Activated CD8-positive, alpha-beta T cell treated with anti-CD3 and anti-CD28 coated beads for 36 hours (primary cell): Measurements from ENCODE around the gene RFLNA. TPM values are rescaled to one million over a fixed set of nuclear protein-coding genes. Genes with fewer than 3 reads are reported as not detected.

Source experiments
- ATAC-seq: fragments of 200-7000 bp; cut with Tn5 transposase; one replicate; pipeline ENCODE4 v1.10.0; 2021; ENCODE audit warnings: mild to moderate bottlenecking, moderate library complexity
- CTCF ChIA-PET: fragments of 350-600 bp; sonication (Branson Sonifier 250); formaldehyde crosslinking; loops from one replicate; lab custom pipeline; 2021; ENCODE audit warnings: antibody characterized with exemption; lab: Charles Lee
- POLR2A ChIA-PET: fragments of 350-600 bp; sonication (Branson Sonifier 250); formaldehyde crosslinking; loops from one replicate; lab custom pipeline; 2021; ENCODE audit warnings: antibody characterized with exemption; lab: Charles Lee
- DNase-seq: peaks from one replicate; pipeline ENCODE4 v3.0.0-alpha.2; 2020
- H3K27ac Mint-ChIP-seq: one replicate; pipeline ENCODE4 v1.8.0; 2021; ENCODE audit warnings: mild to moderate bottlenecking, mixed read lengths
- H3K27me3 Mint-ChIP-seq: one replicate; pipeline ENCODE4 v1.8.0; 2021; ENCODE audit warnings: mixed read lengths
- H3K36me3 Mint-ChIP-seq: one replicate; pipeline ENCODE4 v1.8.0; 2021; ENCODE audit warnings: low read depth, mixed read lengths
- H3K4me1 Mint-ChIP-seq: one replicate; pipeline ENCODE4 v1.8.0; 2021; ENCODE audit warnings: low read depth, mixed read lengths
- H3K4me3 Mint-ChIP-seq: one replicate; pipeline ENCODE4 v1.8.0; 2021; ENCODE audit warnings: mild to moderate bottlenecking, moderate library complexity, mixed read lengths
- H3K9me3 Mint-ChIP-seq: one replicate; pipeline ENCODE4 v1.8.0; 2021; ENCODE audit warnings: mixed read lengths
- intact Hi-C: fragments of 100-400 bp; cut with micrococcal nuclease; formaldehyde crosslinking; loops from one replicate; pipeline ENCODE4 v1.10.0; 2022
- total RNA-seq, 2 experiments: library from RNA; stranded (reverse); gene quantifications; one replicate each; pipeline ENCODE4 v1.2.3, GENCODE V29; 2021
- TF ChIP-seq, protein P1 (sequence below): fragments of 200-600 bp; IDR thresholded peaks from one replicate; pipeline ENCODE4 v1.8.0; 2022; ENCODE audit warnings: antibody characterized with exemption, mild to moderate bottlenecking

Gene RFLNA
- total RNA-seq, 2 experiments from 2014 or later: not detected

DNA sequence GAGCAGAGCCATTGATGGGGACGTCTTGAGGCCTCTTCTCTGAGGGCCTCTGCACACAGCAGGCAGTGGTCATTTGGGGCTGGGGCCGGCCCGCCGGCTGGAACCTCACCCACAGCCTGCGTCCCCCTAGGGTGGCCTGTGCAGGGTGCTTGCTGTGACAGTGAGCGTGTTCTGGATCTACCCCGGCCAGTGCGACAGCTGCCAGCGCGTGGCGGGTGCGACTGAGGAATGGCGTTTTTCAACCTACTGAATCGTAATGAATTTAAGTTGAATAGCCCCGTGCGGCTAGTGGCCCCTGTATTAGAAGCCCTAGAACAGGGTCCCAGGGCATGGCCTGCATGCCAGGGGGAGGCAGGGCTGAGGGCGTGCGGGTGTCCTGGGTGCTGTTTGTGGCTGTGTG lies 13.8 kb downstream of the RFLNA start:
- TF ChIP-seq, protein P1, sequence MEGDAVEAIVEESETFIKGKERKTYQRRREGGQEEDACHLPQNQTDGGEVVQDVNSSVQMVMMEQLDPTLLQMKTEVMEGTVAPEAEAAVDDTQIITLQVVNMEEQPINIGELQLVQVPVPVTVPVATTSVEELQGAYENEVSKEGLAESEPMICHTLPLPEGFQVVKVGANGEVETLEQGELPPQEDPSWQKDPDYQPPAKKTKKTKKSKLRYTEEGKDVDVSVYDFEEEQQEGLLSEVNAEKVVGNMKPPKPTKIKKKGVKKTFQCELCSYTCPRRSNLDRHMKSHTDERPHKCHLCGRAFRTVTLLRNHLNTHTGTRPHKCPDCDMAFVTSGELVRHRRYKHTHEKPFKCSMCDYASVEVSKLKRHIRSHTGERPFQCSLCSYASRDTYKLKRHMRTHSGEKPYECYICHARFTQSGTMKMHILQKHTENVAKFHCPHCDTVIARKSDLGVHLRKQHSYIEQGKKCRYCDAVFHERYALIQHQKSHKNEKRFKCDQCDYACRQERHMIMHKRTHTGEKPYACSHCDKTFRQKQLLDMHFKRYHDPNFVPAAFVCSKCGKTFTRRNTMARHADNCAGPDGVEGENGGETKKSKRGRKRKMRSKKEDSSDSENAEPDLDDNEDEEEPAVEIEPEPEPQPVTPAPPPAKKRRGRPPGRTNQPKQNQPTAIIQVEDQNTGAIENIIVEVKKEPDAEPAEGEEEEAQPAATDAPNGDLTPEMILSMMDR: no peak
- no peak overlapping the region for H3K4me3 Mint-ChIP-seq
- CTCF ChIA-PET: no interaction called here
- no peaks in the 10 kb centered on the region for H3K4me1 Mint-ChIP-seq
- no peak for DNase-seq
- no peaks in the 10 kb centered on the region for H3K27me3 Mint-ChIP-seq
- ATAC-seq: no peak
- intact Hi-C loops: no loop called here
- no peaks in the 10 kb centered on the region for H3K9me3 Mint-ChIP-seq
- POLR2A ChIA-PET: interaction anchor here (0.6 kb wide), 1 partner anchor 969 kb away, joined by 3 read pairs; no protein-coding TSS in a partner anchor
- no peak overlapping the region for H3K27ac Mint-ChIP-seq
- no peaks in the 10 kb centered on the region for H3K36me3 Mint-ChIP-seq

DNA sequence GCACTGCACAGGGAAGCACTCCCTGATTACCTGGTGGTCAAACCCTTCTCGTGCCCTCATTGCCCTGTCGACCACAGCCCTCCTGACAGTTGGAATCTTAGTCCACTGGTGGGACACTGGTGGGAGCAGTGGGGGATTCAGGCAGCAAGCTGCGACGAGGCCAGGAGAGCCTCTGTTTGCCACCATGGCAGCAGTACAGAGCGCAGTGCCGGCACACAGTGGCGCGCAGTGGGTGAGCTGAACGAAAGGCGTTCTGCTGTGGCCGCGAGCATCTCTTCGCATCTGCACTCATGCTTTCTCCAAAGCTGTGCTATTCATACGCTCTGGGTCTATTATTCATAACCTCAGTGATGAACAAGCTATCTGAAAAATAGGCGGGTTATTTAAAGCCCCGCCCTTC lies 14.3 kb downstream of the RFLNA start:
- no peak for DNase-seq
- ChIA-PET POLR2A (interaction anchor here (0.6 kb wide), 1 partner anchor 969 kb away, joined by 3 read pairs; no protein-coding TSS in a partner anchor), CTCF (no interaction called here)
- TF ChIP-seq, protein P1: no peak
- Mint-ChIP-seq H3K4me1 (no peaks in the 10 kb centered on the region), H3K27ac (no peak overlapping the region), H3K9me3 (no peaks in the 10 kb centered on the region), H3K4me3 (no peak overlapping the region), H3K36me3 (no peaks in the 10 kb centered on the region), H3K27me3 (no peaks in the 10 kb centered on the region)
- no peak for ATAC-seq
- intact Hi-C loops: no loop called here

DNA sequence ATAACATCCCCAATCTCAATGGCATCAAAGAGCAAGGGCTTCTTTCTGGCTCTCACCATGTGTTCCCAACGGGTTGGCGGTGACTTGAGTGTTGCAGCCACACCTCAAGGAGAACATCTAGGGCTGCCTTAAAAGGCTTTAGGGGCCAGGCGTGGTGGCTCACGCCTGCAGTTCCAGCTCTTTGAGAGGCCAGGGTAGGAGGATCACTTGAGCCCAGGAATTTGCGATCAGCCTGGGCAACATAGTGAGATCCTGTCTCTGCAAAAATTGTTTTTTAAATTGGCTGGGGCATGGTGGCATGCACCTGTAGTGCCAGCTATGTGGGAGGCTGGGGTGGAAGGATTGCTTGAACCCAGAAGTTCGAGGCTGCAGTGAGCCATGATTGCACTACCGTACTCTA lies 14.9 kb downstream of the RFLNA start:
- CTCF ChIA-PET: no interaction called here
- TF ChIP-seq, protein P1: no peak
- Mint-ChIP-seq H3K4me1 (no peaks in the 10 kb centered on the region), H3K27ac (no peak overlapping the region), H3K9me3 (no peaks in the 10 kb centered on the region), H3K36me3 (no peaks in the 10 kb centered on the region), H3K4me3 (no peak overlapping the region), H3K27me3 (no peaks in the 10 kb centered on the region)
- DNase-seq: no peak
- ATAC-seq: no peak
- intact Hi-C loops: no loop called here
- POLR2A ChIA-PET: no interaction called here

DNA sequence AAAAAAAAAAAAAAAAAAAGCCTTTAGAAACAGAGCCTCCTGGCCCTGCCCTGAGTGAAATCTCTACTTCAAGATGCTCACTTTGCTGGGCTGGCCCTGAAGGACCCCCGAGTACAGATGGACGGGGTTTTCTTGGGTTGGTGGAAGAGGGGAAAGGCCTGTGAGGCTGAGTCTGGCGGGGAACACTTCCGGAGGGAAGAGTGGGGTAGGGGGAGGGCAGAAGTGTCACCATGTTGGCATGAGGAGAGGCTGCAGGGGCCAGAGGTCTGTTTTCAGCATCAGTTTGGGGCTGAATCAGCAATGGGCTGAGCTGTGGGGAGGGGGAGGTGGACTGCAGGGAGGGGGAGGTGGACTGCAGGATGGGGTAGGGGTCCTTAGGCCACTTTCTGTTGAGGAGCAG lies 15.3 kb downstream of the RFLNA start:
- H3K4me3 Mint-ChIP-seq: no peak overlapping the region
- H3K4me1 Mint-ChIP-seq: no peaks in the 10 kb centered on the region
- H3K36me3 Mint-ChIP-seq: no peaks in the 10 kb centered on the region
- ChIA-PET POLR2A (no interaction called here), CTCF (no interaction called here)
- no peaks in the 10 kb centered on the region for H3K9me3 Mint-ChIP-seq
- H3K27ac Mint-ChIP-seq: no peak overlapping the region
- no peak for DNase-seq
- TF ChIP-seq, protein P1: no peak
- intact Hi-C loops: no loop called here
- no peaks in the 10 kb centered on the region for H3K27me3 Mint-ChIP-seq
- no peak for ATAC-seq

DNA sequence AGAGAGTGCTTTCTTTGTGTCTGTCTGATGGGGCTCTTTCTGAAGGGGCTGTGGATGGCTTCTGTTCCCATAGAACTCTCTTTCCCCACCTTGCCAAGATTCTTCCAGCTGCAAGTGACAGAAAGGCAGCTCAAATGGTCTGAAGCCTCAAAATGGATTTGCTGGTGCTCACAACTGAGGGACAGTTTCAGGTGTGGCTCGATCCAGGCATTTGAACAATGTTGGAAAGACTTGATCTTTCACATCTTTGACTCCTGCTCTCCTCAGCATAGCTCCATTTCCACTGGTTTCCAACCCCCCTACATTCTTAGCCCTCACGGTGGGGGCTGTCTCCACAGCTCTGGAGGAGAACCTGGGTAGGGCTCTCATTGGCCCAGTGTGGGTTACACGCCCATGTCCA lies 15.9 kb downstream of the RFLNA start:
- H3K4me3 Mint-ChIP-seq: no peak overlapping the region
- POLR2A ChIA-PET: no interaction called here
- TF ChIP-seq, protein P1: no peak
- H3K9me3 Mint-ChIP-seq: no peaks in the 10 kb centered on the region
- CTCF ChIA-PET: no interaction called here
- H3K36me3 Mint-ChIP-seq: no peaks in the 10 kb centered on the region
- no peak overlapping the region for H3K27ac Mint-ChIP-seq
- no peak for DNase-seq
- ATAC-seq: no peak
- intact Hi-C loops: no loop called here
- H3K4me1 Mint-ChIP-seq: no peaks in the 10 kb centered on the region
- no peaks in the 10 kb centered on the region for H3K27me3 Mint-ChIP-seq
